ENCODE data around the gene APLF.

APLF gene

DNA sequence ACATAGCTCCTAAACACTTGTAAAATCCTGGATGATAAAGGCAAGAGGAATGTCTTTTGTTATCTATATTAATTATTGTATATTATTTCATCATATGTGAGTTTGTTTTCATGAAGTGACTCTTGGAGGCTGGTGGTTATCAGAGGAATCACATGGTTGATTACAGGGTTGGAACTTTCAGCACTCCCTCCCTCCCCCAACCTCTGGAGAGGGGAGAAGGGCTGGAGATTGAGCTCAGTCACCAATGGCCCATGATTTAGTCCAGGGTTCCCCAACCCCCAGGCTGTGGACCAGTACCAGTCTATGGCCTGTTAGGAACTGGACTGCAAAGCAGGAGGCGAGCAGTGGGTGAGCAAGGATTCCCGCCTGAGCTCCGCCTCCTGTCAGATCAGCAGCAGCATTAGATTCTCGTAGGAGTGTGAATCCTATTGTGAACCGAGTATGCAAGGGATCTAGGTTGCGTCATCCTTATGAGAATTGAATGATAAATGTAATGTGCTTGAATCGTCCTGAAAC is 38.0 kb upstream of the APLF start:
- TF ChIP-seq, protein P1, sequence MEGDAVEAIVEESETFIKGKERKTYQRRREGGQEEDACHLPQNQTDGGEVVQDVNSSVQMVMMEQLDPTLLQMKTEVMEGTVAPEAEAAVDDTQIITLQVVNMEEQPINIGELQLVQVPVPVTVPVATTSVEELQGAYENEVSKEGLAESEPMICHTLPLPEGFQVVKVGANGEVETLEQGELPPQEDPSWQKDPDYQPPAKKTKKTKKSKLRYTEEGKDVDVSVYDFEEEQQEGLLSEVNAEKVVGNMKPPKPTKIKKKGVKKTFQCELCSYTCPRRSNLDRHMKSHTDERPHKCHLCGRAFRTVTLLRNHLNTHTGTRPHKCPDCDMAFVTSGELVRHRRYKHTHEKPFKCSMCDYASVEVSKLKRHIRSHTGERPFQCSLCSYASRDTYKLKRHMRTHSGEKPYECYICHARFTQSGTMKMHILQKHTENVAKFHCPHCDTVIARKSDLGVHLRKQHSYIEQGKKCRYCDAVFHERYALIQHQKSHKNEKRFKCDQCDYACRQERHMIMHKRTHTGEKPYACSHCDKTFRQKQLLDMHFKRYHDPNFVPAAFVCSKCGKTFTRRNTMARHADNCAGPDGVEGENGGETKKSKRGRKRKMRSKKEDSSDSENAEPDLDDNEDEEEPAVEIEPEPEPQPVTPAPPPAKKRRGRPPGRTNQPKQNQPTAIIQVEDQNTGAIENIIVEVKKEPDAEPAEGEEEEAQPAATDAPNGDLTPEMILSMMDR (IDR thresholded peaks at IDR 0.05; ENCODE audit: control extremely low read depth, extremely low read depth, low read depth, missing control alignments): no peak
- POLR2A ChIA-PET: no interaction called here
- CTCF ChIA-PET: interaction anchor here (1.2 to 11.3 kb wide), 4 partner anchors 11 to 233 kb away, joined by 5 to 137 read pairs (median 6); no protein-coding TSS in a partner anchor
- DNase-seq (ENCODE audit: extremely low spot score): no peak

DNA sequence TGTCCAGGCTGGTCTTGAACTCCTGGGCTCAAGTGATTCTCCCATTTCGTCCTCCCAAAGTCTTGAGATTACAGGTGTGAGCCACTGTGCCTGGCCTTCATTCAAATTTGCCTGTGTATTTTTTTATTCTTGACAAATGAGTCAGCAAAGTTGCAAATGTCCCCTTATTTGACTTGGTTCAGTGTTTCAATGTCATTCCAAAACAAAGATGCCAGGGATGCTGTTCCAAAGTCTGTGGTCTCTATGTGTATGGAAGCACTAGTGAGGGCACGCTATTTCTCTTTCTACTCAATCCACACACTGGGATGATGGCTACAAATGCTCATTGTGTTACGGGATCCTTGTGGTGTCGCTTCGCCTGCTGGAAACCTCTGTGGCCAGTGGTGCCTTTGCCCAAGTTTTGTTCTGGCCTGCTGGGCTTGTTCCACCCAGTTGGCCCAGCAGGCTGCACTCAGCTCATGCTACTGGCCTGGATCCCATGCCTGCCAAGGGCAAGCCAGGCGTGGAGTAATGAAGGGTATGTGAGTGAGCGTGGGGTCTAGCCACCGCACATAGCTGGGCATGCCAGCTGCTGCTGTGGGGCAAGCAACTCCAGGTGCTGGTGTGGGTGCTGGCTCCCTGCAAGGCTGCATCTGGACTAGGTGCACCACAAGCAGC is 35.9 kb upstream of the APLF start:
- ChIA-PET CTCF (interaction anchor here (1.0 to 11.3 kb wide), 5 partner anchors 9 to 240 kb away, joined by 3 to 137 read pairs (median 4); no protein-coding TSS in a partner anchor), POLR2A (interaction anchor here (0.6 kb wide), 1 partner anchor 316 kb away, joined by 3 read pairs; no protein-coding TSS in a partner anchor)
- no peak for DNase-seq (ENCODE audit: extremely low spot score)
- TF ChIP-seq, protein P1 (IDR thresholded peaks at IDR 0.05; ENCODE audit: control extremely low read depth, extremely low read depth, low read depth, missing control alignments): no peak

DNA sequence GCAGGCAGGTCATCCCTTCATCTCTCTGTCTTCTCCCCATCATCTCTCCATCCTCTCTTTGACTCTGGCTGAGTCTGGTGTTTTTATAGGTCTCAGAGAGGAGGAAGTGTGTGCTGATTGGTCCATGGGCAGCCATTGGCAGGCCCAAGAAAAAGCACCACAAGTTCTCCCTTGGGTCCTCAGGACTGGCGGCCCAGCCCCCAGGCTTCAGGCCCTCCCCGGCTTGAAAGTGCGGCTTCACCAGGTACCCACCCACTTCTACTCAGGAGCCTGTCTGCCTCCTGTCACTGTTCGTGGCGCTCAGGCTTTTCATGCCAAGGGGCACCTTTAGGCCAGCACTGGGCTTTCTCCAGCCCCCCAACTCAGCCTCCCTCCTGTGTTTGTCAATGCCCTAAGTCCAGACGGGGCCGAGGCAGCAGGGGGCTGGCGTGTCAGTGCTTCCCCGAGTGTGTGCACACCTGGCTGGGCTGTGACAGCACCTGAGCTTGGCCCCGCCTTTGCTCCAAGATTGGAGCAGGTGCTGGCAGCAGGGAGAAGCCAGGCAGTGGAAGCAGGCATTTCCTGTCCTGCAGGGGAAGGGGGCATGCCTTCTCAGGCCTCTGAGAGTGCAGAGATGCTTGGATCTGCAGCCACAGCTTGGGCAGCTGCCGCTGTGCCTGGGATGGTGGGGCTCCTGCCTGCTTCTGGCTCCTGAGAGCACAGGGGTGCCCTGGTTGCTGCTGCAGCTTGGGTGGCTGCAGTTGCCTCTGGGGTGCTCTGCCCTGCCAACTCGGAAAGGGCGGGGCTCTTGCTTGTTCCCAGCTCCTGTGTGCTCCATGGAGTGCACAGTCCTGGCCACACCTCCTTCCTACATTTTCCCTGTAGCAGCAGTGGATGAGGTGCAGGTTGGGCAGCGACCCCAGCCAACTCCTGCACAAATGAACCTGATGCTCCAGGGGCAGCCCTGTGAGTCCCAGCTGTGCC is 34.4 kb upstream of the APLF start:
- POLR2A ChIA-PET: no interaction called here
- CTCF ChIA-PET: interaction anchor here (1.0 to 11.3 kb wide), 4 partner anchors 7 to 54 kb away, joined by 4 to 137 read pairs (median 6); no protein-coding TSS in a partner anchor
- DNase-seq (ENCODE audit: extremely low spot score): no peak
- TF ChIP-seq, protein P1 (IDR thresholded peaks at IDR 0.05; ENCODE audit: control extremely low read depth, extremely low read depth, low read depth, missing control alignments): no peak

DNA sequence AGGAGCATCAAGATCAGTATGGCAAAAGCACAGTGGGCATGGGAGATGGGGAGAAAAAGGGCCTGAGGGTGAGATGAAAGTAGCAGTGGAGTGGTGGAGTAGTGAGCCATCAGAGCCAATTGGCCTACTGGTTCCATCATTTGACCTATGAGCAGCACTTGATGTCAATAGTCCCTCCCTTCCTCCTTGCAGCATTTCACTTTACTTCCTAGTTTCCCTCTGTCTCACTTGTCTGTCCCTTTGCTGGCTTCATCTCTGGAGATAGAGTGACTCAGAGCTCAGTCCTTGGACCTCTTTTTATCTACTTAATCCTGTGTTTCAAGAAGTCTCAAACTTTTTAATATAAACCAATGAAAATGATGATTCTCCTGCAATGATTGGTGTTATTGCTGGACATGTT is 32.4 kb upstream of the APLF start:
- CTCF ChIA-PET: interaction anchor here (0.8 to 1.2 kb wide), 2 partner anchors 15 to 17 kb away, joined by 3 to 4 read pairs; no protein-coding TSS in a partner anchor
- DNase-seq (ENCODE audit: extremely low spot score): no peak
- POLR2A ChIA-PET: no interaction called here
- TF ChIP-seq, protein P1 (IDR thresholded peaks at IDR 0.05; ENCODE audit: control extremely low read depth, extremely low read depth, low read depth, missing control alignments): no peak

DNA sequence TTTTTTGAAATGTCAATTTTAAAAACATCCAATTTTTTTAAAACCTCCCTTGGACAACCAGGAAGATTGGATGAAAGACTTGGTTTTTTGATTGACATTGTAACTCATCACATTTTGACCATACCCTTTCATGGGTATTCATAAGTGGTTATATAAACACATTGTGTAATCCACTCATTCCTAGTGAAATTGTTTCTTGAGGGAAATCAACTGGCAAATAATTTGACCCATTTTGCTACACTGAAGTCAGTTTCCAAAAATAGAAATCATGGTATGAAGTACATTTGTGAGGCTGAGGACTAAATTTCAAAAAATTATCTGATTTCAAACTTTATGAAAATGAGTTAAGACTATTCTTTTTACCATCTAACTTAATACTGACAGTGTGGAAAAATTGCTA is 31.8 kb upstream of the APLF start:
- DNase-seq (ENCODE audit: extremely low spot score): no peak
- TF ChIP-seq, protein P1 (IDR thresholded peaks at IDR 0.05; ENCODE audit: control extremely low read depth, extremely low read depth, low read depth, missing control alignments): no peak
- POLR2A ChIA-PET: interaction anchor here (1.0 kb wide), 1 partner anchor 8 kb away, joined by 3 read pairs; no protein-coding TSS in a partner anchor
- CTCF ChIA-PET: interaction anchor here (1.2 to 9.5 kb wide), 5 partner anchors 7 to 72 kb away, joined by 3 to 137 read pairs (median 4); no protein-coding TSS in a partner anchor

DNA sequence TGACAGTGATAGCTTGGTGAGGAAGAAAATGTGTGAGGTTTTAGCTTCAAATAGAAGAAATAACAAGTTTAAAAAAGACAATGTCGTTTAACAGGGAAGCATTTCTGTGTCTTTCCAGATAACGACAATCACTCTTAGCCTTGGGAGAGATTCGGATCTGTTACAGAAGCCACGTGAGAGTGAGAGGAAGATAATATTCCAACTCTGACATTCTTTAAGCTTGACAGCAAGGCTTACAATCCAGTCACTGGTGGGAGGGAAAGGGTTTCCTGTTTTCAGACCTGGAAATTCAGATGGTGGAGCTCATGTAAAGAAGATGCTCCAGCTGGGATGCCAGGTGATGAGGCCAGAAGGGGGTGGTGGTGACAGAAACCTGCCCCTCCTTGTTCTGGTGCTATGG is 31.1 kb upstream of the APLF start:
- ChIA-PET POLR2A (interaction anchor here (1.0 kb wide), 1 partner anchor 9 kb away, joined by 3 read pairs; no protein-coding TSS in a partner anchor), CTCF (interaction anchor here (0.9 to 9.5 kb wide), 7 partner anchors 7 to 73 kb away, joined by 3 to 137 read pairs (median 3); no protein-coding TSS in a partner anchor)
- TF ChIP-seq, protein P1 (IDR thresholded peaks at IDR 0.05; ENCODE audit: control extremely low read depth, extremely low read depth, low read depth, missing control alignments): no peak
- no peak for DNase-seq (ENCODE audit: extremely low spot score)
